Vagina (tissue), 2 donors: ENCODE data around the gene FCN1.
A peak's percentile ranks its signal among the peaks of the same experiment; 100 is the strongest.

Experiments used
- POLR2A ChIP-seq, 2 donors: fragments of 450-650 bp; IDR thresholded peaks; one replicate each; pipeline ENCODE4 v1.6.1; 2017; ENCODE audit warnings: antibody characterized with exemption in 2 of 2, mild to moderate bottlenecking in 2 of 2, moderate library complexity in 2 of 2
- POLR2AphosphoS5 ChIP-seq, 2 donors: sonication (generic); formaldehyde crosslinking; IDR thresholded peaks; one replicate each; pipeline ENCODE4 v1.9.0; 2017; ENCODE audit warnings: antibody characterized with exemption in 2 of 2, mild to moderate bottlenecking in 2 of 2, low read depth in 1 of 2; ENCODE audit not compliant: insufficient read depth in 1 of 2

DNA sequence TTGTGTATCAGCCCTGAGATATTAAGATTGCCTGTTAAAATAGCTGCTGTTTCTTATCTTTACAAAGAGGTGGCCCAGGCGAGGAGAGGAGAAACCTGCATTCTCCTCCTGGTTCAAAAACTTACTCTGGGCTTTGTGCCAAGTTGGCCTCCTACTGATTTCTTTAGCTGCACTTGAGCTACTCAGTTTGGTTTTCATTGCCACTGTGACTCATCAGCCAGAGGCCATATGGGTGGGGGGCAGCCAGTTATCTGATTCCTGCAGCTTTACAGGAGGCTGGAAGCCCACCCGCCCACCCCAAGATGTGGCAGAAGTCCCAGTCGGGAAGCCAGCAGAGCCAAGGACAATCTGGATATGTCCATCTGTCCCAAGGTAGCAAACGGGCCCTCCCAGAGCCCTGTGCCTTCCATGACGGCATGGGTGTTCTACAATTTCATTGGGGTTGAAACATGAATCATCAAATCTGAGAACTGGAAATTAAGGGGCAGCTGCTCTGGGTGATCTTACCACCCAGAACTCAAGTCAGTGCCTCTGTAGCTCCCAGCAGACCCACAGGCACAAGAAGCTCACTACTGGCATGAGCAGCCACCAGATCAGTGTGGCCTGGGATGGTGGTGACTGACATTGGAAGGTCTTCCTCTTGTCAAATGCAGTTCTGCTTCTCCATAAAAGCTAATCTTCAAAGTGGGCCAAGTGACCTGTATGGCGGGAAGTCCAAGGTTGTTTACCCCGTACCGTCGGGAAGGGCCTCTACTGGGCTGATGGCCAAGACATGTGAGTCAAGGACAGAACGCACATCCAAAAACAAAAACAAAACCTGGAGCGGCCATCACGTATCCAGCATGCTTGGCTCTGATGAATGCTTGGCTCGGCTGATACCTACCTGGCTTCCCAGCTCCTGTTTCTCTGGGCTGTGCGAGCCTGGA lies 21.5 kb downstream of the FCN1 start:
- peak; percentile 60 to 76 for TF ChIP-seq POLR2AphosphoS5 (IDR thresholded peaks at IDR 0.05; ENCODE audit: insufficient read depth in 1 of 2, low read depth in 1 of 2)
- TF ChIP-seq POLR2A (IDR thresholded peaks at IDR 0.05) = no peak
